Measurements from ENCODE around the gene GATA3.
A peak's percentile ranks its signal among the peaks of the same experiment; 100 is the strongest.
"Not testable (repeated sequence)": the region's sequence is repeated elsewhere in the genome, so short reads cannot be mapped to it uniquely, and the experiment has no call there.

GATA3 gene

GRCh38 chr10:8054494-8055407 is at the start of gene GATA3:
TSS of gene GATA3 (plus strand) at chr10:8054688. CDS start at chr10:8055656, 968 bp downstream.
- DNase-seq: no peak

DNA sequence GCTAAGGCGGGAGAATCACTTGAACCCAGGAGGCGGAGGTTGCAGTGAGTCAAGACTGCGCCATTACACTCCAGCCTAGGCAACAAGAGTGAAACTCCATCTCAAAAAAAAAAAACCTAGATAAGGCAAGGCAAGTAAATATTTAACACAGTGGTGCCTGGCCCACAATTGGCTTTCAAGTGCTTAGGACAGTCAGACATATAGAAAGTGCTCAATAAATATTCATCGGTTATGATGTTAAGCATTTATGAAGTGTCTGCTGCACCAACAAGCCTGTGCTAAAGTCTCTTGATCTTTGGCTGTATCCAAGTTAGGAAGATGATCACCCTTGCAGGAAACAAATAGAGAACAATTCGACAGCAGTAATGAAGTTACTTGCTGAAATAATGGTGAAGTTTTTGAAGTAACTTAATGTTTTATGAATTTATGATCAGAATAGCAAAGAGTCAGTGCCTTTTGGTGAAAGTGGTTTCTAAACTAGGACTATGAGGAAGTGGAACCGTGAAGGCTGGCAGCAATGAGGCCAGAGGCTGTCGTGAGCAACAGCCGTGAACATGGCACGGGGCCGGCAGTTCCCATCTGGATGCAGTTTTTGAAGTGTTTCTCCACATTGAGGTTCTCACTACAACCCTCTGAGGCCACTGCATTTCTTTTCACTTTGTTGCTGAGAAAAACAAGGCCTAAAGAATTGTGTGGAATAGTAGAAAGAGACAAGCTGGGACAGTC is 48.1 kb upstream of the GATA3 start:
- peak; percentile 45 for DNase-seq

DNA sequence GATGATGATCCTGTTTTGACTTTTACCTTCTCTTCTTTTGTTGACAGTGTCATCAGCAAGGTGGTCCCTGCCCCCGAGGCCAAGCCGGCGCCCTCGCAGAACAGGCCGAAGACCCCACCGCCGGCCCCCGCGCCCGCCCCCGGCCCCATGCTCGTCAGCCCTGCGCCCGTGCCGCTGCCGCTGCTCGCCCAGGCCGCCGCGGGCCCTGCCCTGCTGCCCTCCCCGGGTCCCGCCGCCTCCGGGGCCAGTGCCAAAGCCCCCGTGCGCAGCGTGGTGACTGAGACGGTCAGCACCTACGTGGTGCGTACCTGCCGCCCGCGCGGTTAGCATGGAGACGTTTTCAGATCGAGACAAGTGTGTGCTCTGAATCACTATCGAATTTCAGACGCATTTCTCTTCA is 45.5 kb upstream of the GATA3 start:
- no peak for DNase-seq

- DNase-seq: no peak
Observed at GRCh38 chr10:8013006-8013405, 41.5 kb upstream of the GATA3 start.

DNA sequence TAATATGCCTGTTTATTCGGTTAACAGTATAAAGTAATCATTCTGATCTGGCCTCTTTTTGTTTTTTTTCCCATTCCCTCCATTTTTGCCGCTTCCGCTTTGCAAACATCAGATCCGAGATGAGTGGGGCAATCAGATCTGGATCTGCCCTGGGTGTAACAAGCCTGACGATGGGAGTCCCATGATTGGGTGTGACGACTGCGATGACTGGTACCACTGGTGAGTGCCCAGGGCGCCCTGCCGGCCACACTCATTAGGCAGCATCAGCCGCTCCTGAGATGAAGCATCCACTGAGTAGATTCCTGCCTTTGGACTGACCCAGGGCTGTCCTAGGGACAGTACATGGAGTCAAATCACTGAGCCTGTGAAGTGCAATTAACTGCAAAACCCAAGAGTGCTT is 40.9 kb upstream of the GATA3 start:
- no peak for DNase-seq

DNA sequence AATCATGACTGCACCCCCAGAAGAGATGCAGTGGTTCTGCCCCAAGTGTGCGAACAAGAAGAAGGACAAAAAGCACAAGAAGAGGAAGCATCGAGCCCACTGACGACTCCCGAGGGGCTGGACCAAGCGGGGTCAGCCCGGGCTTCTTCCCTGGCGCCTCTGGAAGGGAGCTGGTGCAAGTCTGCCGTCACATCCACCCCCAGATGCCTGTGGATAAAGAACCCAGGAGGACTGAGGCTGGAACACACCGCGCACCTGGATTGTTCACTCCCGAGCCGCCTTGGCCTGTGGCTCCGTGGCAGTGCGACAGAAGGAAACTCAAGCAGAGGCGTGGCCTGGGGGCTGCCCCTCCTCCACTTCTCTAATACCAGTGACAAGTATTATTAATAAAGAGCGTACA is 39.8 kb upstream of the GATA3 start:
- DNase-seq: no peak

- DNase-seq: no peak
Observed at GRCh38 chr10:8017277-8017676, 37.2 kb upstream of the GATA3 start.

DNA sequence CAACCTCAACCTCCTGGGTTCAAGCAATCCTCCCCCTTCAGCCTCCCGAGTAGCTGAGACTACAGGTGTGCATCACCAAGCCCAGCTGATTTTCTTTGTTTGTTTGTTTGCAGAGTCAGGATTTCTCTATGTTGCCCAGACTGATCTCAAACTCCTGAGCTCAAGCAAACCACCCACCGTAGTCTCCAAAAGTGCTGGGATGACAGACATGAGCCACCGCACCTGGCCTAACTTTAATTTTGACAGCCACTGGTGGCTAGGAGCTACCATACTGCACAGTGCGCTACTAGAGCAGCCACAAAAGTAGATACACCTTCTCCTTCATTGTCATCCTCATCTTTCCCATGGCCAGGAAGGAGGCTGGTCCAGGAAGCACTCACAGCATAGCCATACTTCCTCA is 31.2 kb upstream of the GATA3 start:
- no peak for DNase-seq

GRCh38 chr10:8023851-8024250 is 30.6 kb upstream of the GATA3 start:
- DNase-seq: no peak

GRCh38 chr10:8026349-8027259 is 27.9 kb upstream of the GATA3 start:
- DNase-seq: no peak

- DNase-seq: not testable (repeated sequence)
Observed at GRCh38 chr10:8031211-8031610, 23.3 kb upstream of the GATA3 start.

DNA sequence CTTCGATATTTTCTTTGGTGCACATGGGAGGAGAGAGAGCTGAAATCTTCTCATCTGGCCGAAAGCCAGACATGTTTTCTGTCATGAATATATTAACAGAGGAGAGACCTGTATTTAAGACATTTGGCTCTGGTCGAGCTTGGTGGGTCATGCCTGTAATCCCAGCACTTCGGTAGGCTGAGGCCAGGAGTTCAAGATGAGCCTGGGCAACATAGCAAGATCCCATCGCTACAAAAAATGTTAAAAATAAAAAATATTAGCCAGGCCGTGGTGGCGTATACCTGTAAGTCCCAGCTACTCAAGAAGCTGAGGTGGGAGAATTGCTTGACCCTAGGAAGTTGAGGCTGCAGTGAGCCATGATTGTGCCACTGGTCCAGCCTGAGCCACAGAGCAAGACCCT is 21.9 kb upstream of the GATA3 start:
- no peak for DNase-seq

GRCh38 chr10:8033812-8034465 is 20.5 kb upstream of the GATA3 start:
- DNase-seq: no peak

DNA sequence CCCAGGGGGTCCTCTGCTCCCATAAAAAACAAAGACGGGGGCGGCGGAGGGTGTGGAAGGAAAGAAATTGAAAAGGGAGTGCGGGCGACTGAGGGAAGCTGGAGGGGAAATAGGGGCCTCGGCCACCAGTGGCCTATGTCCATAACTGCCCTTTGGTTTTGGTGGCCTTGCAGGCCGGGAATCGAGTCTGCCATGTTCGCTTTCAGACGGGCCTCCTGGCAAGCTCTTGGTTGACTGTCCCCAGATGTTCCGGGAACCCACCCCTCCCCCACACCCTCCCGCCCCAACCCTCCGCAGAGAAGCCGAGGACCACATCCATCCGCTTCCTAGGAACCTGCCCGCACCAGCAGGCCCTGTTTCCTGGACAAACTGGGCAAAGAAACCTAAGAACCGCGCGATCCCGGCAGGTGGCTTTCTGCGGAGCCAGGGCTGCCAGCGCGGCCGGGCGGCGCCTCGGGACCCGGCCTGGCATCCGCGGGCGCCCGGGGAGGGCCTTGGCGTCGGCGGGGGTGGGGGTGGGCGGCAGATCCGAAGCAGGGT is 20.0 kb upstream of the GATA3 start:
- no peak for DNase-seq

GRCh38 chr10:8035006-8035640 is 19.4 kb upstream of the GATA3 start:
- no peak for DNase-seq

DNA sequence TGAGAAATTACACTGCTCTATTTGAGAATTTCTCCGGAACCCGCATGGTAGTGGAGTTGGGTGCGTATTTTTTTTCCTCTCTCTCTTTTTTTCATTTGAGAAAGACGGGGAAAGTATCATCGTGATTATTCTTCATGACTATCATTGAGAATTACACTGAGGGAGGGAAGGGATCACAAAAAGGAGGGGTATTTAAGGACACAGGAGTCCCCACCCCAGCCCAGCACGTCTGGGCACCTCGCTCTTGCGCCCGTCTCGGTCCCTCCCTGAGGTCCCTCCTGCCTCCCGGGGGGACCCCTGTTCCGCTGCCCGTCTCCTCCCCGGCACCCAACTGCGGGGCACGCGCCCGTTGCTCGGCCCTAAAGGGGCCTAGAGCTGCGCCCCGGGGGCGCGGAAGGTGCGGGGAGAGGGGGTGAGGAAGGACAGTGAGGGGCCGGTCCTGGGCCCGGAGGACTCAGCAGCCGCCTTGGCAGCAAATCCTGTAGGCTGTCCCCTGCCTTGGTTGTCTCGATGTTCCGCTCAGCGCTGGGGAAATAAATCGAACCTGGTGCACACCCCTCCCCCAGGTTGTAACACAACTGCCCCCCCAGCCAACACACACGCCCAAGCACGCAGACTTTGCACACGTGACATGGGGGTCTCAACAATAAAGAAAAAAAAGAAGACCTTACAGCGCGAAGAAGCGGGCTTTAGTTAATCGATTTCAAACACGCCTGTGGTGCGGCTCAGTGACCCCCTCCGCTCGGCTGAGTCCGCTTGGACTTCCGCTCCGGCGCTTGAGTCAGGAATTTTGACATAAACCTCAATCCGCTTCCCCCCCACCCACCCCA is 18.6 kb upstream of the GATA3 start:
- no peak for DNase-seq

DNA sequence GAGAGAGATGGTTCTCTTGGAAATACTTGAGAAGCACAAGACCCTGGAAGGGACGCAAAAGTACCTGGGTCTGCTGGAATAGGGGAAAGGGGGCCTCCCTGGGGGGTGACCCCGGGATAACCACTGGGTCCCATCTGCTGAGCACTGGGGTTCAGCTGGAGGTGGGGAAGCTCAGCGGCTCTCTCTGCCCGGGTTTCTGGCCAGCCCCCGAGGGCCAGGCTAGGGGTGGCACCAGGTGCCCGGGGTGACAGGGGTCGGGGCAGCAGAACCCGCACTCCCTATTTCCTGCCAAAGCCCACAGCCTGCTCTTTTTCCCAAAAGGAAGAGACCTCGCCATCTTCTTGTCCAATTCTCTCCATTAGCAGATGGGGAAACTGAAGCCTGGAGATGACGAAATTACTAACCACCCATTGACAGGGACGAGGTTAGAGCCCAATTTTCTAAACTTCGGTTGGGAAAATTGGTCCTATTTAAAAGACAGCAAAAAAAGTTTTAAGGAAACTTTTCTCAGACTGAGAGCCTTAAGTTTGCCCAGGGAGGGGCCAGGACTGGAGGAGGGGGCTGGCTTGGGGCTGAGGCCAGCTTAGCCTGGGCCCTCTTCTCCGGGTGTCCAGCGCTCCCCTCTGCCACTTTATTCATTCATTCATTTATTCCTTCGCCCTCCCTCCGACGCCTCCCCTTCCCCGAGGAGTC is 17.8 kb upstream of the GATA3 start:
- no peak for DNase-seq

DNA sequence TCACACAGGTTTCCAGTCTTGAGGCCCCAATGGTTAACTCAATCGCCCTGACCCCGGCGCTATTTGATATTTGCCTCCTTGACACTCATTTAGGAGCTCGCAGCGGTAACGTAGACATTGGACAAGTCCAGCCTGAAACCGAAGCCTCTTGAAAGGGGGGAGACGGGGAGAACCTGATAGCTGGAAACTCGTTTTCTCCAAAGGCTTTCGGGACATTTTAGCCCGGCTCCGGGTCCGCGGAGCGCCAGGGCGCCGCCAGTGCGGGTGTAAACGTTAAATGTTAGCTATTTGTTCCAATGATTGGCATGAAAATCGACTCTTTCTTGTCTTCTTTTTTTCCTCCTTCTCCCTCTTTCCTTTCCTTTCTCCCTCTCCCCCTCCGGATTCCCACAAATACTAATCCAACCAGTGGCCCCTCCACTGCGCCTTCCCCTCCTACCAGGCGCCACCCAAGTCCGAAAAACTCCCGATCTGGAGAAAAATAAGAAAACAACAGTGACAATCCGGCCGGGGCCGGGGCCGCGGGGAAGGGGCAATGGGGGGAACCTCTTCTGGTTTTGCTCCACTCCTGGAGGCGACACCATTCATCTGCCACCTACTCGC is 17.2 kb upstream of the GATA3 start:
- DNase-seq: no peak
